ENCODE results near the gene PPP1R15A.

DNA sequence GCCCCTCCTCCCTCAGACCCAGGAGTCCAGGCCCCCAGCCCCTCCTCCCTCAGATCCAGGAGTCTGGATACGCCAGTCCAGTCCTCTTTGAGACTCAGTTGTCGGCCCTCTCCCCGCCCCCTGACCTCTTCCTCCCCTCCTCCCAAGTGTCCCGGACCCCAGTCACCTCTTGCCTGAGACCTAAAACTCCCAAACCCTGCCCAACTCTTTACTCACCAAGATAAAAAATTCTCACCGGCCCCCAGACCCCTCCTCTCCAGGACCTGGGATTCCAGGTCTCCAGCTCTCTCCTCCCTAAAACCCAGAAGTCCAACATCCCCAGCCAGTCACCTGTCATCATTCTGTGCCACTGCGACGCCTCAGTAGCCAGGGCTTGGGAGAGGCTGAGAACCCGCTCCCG, 34.5 kb upstream of the PPP1R15A start:
- TF ChIP-seq, protein P1, sequence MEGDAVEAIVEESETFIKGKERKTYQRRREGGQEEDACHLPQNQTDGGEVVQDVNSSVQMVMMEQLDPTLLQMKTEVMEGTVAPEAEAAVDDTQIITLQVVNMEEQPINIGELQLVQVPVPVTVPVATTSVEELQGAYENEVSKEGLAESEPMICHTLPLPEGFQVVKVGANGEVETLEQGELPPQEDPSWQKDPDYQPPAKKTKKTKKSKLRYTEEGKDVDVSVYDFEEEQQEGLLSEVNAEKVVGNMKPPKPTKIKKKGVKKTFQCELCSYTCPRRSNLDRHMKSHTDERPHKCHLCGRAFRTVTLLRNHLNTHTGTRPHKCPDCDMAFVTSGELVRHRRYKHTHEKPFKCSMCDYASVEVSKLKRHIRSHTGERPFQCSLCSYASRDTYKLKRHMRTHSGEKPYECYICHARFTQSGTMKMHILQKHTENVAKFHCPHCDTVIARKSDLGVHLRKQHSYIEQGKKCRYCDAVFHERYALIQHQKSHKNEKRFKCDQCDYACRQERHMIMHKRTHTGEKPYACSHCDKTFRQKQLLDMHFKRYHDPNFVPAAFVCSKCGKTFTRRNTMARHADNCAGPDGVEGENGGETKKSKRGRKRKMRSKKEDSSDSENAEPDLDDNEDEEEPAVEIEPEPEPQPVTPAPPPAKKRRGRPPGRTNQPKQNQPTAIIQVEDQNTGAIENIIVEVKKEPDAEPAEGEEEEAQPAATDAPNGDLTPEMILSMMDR (conservative IDR thresholded peaks at IDR 0.05 in 1 of 2, IDR thresholded peaks at IDR 0.05 in 1 of 2; ENCODE audit: low read depth in 1 of 2, low read length in 2 of 2), result no peak
- no peak for TF ChIP-seq EZH2 (IDR thresholded peaks at IDR 0.05; ENCODE audit: low read length, missing control alignments)

Measured in fibroblast of lung (primary cell).